GM21447 (cell line): ENCODE data around the gene BBS9.
"Not testable (repeated sequence)": the region's sequence is repeated elsewhere in the genome, so short reads cannot be mapped to it uniquely, and the experiment has no call there.

Source experiments
- ATAC-seq: cut with Tn5 transposase; IDR thresholded peaks from one replicate; pipeline ENCODE4 v1.9.1; 2021; ENCODE audit not compliant: unreplicated experiment

Gene BBS9

GRCh38 chr7:33423646-33424020 is 294.3 kb downstream of the BBS9 start:
- ATAC-seq = peak; percentile 91

DNA sequence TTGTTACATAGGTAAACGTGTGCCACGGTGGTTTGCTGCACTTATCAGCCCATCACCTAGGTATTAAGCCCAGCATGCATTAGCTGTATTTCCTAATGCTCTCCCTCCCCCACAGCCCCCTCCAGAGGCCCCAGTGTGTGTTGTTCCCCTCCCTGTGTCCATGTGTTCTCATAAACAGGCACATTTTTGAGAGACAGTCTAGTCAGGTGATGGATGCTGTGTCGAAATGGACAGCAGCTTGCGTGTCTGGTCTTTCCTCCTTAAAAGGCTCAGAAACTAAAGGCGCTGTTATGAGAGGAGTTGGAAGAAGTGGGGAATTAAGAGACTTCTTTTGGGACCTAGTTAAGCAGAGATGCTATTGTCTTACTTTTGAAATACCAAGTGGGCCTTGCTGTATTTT is 296.0 kb downstream of the BBS9 start:
- ATAC-seq = no peak

- ATAC-seq = no peak
These were observed 296.7 kb downstream of the BBS9 start for GRCh38 chr7:33425929-33426678.

DNA sequence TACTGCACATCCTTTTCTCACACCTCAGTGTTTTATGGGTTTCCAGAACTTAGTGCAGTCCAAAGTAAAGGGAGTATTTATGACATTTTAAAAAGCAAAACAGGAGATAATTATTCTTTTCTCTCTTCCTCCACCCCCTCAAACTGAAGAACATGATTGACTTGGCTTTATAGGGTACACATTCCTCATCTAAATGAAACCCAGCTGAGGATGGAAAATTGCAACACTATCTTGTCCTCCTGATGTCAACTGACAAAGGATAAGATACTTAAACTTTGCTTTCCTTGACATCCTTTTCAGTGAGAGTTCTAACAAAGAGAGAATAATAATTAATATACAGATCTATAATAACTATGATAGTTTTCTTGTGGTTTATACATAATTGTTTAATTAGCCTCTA is 299.1 kb downstream of the BBS9 start:
- ATAC-seq = no peak

- no peak for ATAC-seq
These were observed 302.2 kb downstream of the BBS9 start for GRCh38 chr7:33431543-33431942.

GRCh38 chr7:33432821-33433220 is 303.5 kb downstream of the BBS9 start:
- no peak for ATAC-seq

GRCh38 chr7:33433357-33433756 is 304.0 kb downstream of the BBS9 start:
- ATAC-seq = no peak

- ATAC-seq = no peak
These were observed 315.1 kb downstream of the BBS9 start for GRCh38 chr7:33444511-33444910.

DNA sequence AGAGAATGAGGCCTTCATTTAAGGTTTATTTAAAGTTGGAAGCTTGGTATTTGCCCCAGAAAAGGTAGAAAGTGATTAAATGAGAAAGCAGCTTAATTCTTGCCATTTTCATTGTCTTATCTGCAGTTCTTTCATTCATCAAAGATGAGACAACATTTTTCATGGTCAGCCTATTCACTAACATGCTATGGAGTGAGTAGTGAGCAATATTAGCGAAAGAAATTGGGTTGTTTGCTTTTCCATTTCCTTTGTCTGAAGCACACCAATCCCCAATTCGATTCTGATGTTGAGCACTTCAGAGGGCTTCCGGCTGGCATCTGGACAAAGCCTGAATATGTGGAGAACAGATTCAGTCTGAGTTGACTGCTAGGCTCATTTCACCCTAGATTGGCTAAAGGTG is 317.2 kb downstream of the BBS9 start:
- no peak for ATAC-seq

DNA sequence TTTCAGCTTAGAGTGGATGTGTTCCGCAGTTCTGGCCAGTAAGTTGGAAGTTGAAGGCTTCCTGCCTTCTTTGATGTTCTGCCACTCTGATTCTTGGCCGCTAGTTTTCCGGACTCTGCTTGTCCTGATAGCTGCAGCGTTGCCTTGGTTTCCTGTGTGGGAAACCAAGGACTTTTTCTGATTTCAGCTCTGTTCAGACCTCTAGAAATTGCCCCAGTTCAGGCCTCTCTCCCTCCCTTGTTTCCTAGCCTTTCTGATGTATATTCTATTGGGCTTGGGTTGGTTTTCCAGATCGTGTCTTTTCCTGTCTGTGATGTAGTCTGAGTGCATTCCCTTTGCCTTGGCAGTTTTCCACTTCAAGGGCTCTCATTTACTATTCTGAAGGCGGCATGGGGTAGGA is 318.7 kb downstream of the BBS9 start:
- no peak for ATAC-seq

DNA sequence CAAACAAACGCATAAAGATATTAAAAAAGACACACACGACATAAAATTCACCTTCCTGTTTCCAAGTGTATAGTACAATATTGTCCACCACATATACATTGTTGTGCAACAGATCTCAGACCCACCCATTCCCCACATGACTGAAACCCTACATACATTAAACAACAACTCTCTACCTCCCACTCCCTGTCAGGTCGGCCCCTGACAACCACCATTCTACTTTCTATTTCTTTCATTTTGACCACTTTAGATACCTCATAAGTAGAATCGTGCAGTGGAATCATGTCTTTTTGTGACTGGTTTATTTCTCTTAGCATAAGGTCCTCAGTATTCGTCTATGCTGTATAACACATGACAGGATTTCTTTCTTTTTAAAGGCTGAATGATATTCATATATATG is 320.5 kb downstream of the BBS9 start:
- ATAC-seq = no peak

DNA sequence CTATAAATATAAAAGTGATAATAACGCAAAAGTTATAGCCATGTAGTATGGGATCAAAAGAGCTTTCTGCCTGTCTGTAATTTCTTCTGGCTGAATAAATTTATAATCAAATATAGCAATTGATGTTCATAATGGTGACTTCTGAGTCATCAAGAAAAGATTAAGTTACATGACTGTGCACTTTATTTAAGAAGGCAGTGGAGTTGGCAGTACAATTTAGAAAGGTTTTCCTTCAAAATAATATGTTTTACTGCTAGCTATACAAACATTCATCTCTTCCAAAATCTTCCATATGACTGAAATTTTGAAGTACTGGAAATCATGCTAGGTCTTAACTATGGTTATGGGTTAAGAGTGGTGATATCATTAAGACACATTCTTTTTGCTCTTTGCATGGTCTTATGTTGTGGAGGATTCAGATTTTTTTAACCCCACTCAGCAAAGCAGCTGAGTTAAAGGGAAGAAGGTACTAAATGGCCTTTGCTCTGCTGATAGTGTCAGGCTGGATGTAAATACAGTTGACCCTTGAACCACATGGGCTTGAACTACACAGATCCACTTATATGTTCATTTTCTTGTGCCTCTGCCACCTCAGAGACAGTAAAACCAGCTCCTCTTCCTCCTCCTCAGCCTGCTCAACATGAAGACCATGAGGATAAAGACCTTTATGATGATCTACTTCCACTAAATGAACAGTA is 323.6 kb downstream of the BBS9 start:
- ATAC-seq = no peak

GRCh38 chr7:33457039-33457438 is 327.7 kb downstream of the BBS9 start:
- no peak for ATAC-seq

- ATAC-seq = no peak
These were observed 329.2 kb downstream of the BBS9 start for GRCh38 chr7:33458581-33458980.

- no peak for ATAC-seq
These were observed 330.0 kb downstream of the BBS9 start for GRCh38 chr7:33459340-33459751.

DNA sequence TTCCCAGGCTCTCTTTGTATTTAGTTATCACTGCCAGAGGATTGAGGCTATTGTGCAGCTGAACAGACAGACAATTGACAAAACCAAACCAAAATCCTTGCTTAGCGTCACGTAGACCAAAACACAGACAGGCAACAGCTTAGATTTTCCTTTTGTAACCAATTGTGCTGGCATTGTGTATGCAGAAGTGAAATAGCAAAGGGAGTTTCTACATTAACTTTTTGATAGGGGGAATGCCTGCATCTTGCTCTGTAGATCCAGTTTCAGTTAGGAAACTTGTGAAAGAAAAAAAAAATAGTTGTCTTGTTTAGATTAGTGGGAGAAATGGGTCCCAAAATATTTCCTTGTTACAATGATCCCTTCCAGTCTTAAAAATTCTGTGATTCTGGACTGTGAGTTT is 333.8 kb downstream of the BBS9 start:
- ATAC-seq = no peak

GRCh38 chr7:33466203-33466602 is 336.8 kb downstream of the BBS9 start:
- no peak for ATAC-seq

GRCh38 chr7:33471636-33472242 is 342.4 kb downstream of the BBS9 start:
- ATAC-seq = peak; percentile 67

GRCh38 chr7:33472348-33473025 is 343.1 kb downstream of the BBS9 start:
- no peak for ATAC-seq

DNA sequence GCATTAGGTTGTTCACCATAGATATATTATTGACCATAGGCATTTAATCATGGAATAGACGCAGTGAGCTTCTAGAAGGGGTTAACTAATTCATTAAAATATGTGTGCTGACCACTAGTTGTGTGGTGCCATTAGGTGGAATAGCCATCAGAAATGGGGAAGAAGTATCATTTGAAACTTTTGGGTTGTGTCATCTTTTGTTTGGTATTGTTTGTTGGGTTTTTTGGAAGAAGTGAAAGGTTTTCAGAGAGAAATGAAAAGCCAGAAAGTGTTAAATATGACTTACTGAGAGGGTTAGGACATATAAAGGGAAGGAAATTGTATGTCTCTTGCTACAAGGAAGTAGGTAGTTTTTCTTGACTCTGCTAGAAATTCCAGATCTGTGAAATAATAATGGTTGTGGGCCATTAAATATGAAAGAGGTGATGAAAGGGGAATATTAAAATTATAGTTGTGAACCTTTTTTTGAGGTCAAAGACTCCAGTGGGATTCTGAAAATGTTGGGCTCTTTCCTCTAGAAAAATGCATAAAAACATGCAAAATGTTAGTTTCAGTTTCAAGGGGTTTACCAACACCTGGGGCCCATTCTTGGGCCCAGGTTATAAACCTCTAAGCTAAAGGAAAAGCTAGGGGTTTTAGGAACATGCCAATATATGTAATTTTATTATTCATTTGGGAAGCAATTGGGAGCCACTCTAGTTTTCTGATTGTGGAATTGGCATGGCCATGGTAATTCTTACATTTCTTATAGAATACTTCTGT is 348.5 kb downstream of the BBS9 start:
- no peak for ATAC-seq

DNA sequence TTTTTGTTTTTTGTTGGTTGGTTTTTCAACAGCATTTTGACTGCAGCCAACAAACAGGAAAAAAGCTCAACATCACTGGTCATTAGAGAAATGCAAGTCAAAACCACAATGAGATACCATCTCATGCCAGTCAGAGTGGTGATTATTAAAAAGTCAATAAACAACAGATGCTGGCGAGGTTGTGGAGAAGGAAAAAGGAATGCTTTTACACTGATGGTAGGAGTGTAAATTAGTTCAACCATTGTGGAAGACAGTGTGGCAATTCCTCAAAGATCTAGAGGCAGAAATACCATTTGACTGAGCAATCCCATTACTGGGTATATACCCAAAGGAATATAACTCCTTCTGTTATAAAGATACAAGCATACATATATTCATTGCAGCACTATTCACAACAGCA is 355.1 kb downstream of the BBS9 start:
- ATAC-seq = not testable (repeated sequence)
